Measurements from ENCODE around the gene THADA. TPM values are rescaled to one million over a fixed set of nuclear protein-coding genes. Genes with fewer than 3 reads are reported as not detected.

THADA gene
- total and polyA plus RNA-seq, 2 donors (not counting 3 experiments of a cell fraction or from before 2014, with no cell fraction given), result 22.6 to 25.3 TPM

DNA sequence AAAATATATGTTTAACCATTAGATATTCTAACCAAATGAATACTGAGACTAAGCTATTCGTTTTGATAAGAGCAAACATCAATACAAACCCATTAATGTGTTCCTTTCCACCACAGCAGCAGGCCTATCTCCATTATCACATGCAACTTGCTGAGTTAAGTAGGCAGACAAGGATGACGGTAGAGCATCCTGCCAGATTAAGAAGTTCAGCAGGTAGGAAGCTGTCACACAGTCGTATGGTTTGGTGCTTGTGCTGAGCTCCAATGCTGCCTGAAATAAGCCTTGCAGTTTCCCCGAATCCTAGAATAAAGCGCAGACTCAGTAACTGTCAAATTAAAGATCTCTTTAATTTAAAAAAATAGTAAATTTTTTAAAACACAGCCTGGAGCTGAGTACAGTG, 39.6 kb downstream of the THADA start:
- Histone ChIP-seq H2AFZ (ENCODE audit: low read depth, low read length) (no peak overlapping the region), H3K27me3 (ENCODE audit: control insufficient read depth in 2 of 2, insufficient read depth in 2 of 2, low read length in 2 of 2) (no peaks in the 10 kb centered on the region), H3K9ac (replicated peaks; ENCODE audit: extremely low read depth, insufficient read depth, low read length) (no peak overlapping the region), H4K20me1 (replicated peaks; ENCODE audit: control insufficient read depth, extremely low read depth, insufficient read depth, low read length) (no peaks in the 10 kb centered on the region), H3K4me2 (ENCODE audit: insufficient read depth, low read length) (no peak overlapping the region), H3K36me3 (ENCODE audit: control insufficient read depth in 2 of 2, extremely low read depth in 1 of 2, insufficient read depth in 2 of 2, low read length in 2 of 2) (peaks cover 3 to 5% of the 10 kb centered on the region in 2 experiments), H3K4me3 (replicated peaks in 1 of 3; ENCODE audit: insufficient read depth in 1 of 3, low read depth in 1 of 3, low read length in 3 of 3) (no peak overlapping the region), H3K79me2 (ENCODE audit: control insufficient read depth, insufficient read depth, low read length) (no peaks in the 10 kb centered on the region), H3K9me1 (replicated peaks; ENCODE audit: control insufficient read depth, extremely low read depth, insufficient read depth, low read length) (no peaks in the 10 kb centered on the region), H3K9me3 (replicated peaks; ENCODE audit: control insufficient read depth, insufficient read depth, low read length) (no peaks in the 10 kb centered on the region), H3K27ac (ENCODE audit: insufficient read depth, low read depth, low read length) (no peak overlapping the region), H3K4me1 (ENCODE audit: control insufficient read depth, extremely low read depth, insufficient read depth, low read length) (no peaks in the 10 kb centered on the region)
- ChIA-PET CTCF (interaction anchor here (1.2 to 3.3 kb wide), 3 partner anchors 10 to 743 kb away, joined by 4 to 18 read pairs (median 18); no protein-coding TSS in a partner anchor), POLR2A (interaction anchor here (1.2 kb wide), 1 partner anchor 12 kb away, joined by 6 read pairs; no protein-coding TSS in a partner anchor)
- DNase-seq (ENCODE audit: low read depth, low spot score), result no peak
- no TSS peak for BruUV-seq (replicated peaks)
- no peak for FAIRE-seq
- intact Hi-C loops (cut with micrococcal nuclease), result no loop called here
- dilution Hi-C loops (cut with MboI; ENCODE audit: extremely low pct_ligation_motif_present, low sequenced_read_pairs), result no loop called here
- TF ChIP-seq MYC (IDR thresholded peaks at IDR 0.05; ENCODE audit: low read depth, low read length), result no peak
- no peak for TF ChIP-seq JUN (IDR thresholded peaks at IDR 0.05; ENCODE audit: borderline replicate concordance, insufficient read depth, insufficient read length, low read depth)
- TF ChIP-seq GATA2 (IDR thresholded peaks at IDR 0.05; ENCODE audit: insufficient read depth, insufficient read length, low read depth, low read length), result no peak
- TF ChIP-seq FOS (IDR thresholded peaks at IDR 0.05; ENCODE audit: borderline replicate concordance, insufficient read depth, low read length), result no peak
- no peak for TF ChIP-seq POLR2A (IDR thresholded peaks at IDR 0.05; ENCODE audit: low read depth, low read length)
- TF ChIP-seq POLR2AphosphoS5 (IDR thresholded peaks at IDR 0.05; ENCODE audit: insufficient read depth, low read depth, low read length), result no peak
- no peak for TF ChIP-seq EZH2 (IDR thresholded peaks at IDR 0.05; ENCODE audit: borderline replicate concordance, low read depth, low read length, severe bottlenecking)

DNA sequence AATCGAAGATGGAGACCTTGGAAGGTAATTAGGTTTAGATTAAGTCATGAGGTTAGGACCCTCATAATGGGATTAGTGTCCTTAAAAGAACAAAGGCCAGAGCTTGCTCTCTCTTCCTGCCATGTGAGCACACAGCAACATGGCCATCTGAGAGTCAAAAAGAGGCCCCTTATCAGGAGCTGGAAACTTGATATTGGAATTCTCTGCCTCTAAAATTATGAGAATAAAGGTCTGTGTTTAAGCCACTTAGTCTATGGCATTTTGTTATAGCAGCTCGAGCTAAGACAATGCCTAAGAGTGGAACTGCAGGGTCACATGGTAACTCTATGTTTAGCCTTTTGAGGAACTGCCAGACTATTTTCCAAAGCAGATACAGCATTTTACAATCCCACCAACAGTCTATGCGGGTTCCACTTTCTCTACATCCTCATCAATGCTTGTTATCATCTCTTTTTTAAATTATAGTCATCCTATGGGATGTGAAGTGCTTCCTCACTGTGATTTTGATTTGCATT, 42.4 kb downstream of the THADA start:
- no peaks in the 10 kb centered on the region for H3K79me2 ChIP-seq (ENCODE audit: control insufficient read depth, insufficient read depth, low read length)
- H3K9me3 ChIP-seq (replicated peaks; ENCODE audit: control insufficient read depth, insufficient read depth, low read length), result no peaks in the 10 kb centered on the region
- H3K4me2 ChIP-seq (ENCODE audit: insufficient read depth, low read length), result no peak overlapping the region
- H3K4me1 ChIP-seq (ENCODE audit: control insufficient read depth, extremely low read depth, insufficient read depth, low read length), result no peaks in the 10 kb centered on the region
- H3K9ac ChIP-seq (replicated peaks; ENCODE audit: extremely low read depth, insufficient read depth, low read length), result no peak overlapping the region
- no peak overlapping the region for H3K4me3 ChIP-seq (replicated peaks in 1 of 3; ENCODE audit: insufficient read depth in 1 of 3, low read depth in 1 of 3, low read length in 3 of 3)
- no peaks in the 10 kb centered on the region for H3K9me1 ChIP-seq (replicated peaks; ENCODE audit: control insufficient read depth, extremely low read depth, insufficient read depth, low read length)
- ChIA-PET CTCF (no interaction called here), POLR2A (no interaction called here)
- no peaks in the 10 kb centered on the region for H3K27me3 ChIP-seq (ENCODE audit: control insufficient read depth in 2 of 2, insufficient read depth in 2 of 2, low read length in 2 of 2)
- no peak overlapping the region for H2AFZ ChIP-seq (ENCODE audit: low read depth, low read length)
- dilution Hi-C loops (cut with MboI; ENCODE audit: extremely low pct_ligation_motif_present, low sequenced_read_pairs), result no loop called here
- no peak for FAIRE-seq
- intact Hi-C loops (cut with micrococcal nuclease), result no loop called here
- no peak overlapping the region for H3K27ac ChIP-seq (ENCODE audit: insufficient read depth, low read depth, low read length)
- no peak for TF ChIP-seq POLR2A (IDR thresholded peaks at IDR 0.05; ENCODE audit: low read depth, low read length)
- no peak for DNase-seq (ENCODE audit: low read depth, low spot score)
- H3K36me3 ChIP-seq (ENCODE audit: control insufficient read depth in 2 of 2, extremely low read depth in 1 of 2, insufficient read depth in 2 of 2, low read length in 2 of 2), result peaks cover 0 to 4% of the 10 kb centered on the region in 2 experiments
- no peaks in the 10 kb centered on the region for H4K20me1 ChIP-seq (replicated peaks; ENCODE audit: control insufficient read depth, extremely low read depth, insufficient read depth, low read length)
- no TSS peak for BruUV-seq (replicated peaks)

All from endothelial cell of umbilical vein (primary cell).